Lower lobe of right lung (tissue), 2 donors: Measurements from ENCODE around the gene MRPL20. TPM values are rescaled to one million over a fixed set of nuclear protein-coding genes. Genes with fewer than 3 reads are reported as not detected.
"Not testable (repeated sequence)": the region's sequence is repeated elsewhere in the genome, so short reads cannot be mapped to it uniquely, and the experiment has no call there.

ENCODE experiments used
- ATAC-seq, 2 donors: fragments of 200-7000 bp; cut with Tn5 transposase; one replicate each; pipeline ENCODE4 v1.9.1; 2020 to 2022; ENCODE audit warnings: mild to moderate bottlenecking in 2 of 2, moderate library complexity in 2 of 2
- DNase-seq: peaks from one replicate; pipeline ENCODE4 v3.0.0-alpha.2; 2020
- H3K27ac ChIP-seq: fragments of 200-600 bp; one replicate; pipeline ENCODE4 v1.8.0; 2022
- H3K27me3 ChIP-seq: fragments of 200-600 bp; one replicate; pipeline ENCODE4 v1.8.0; 2022; ENCODE audit warnings: low read depth
- H3K36me3 ChIP-seq: fragments of 200-600 bp; one replicate; pipeline ENCODE4 v1.8.0; 2022; ENCODE audit warnings: mild to moderate bottlenecking
- H3K4me1 ChIP-seq: fragments of 200-600 bp; one replicate; pipeline ENCODE4 v1.8.0; 2022
- H3K4me3 ChIP-seq: fragments of 200-600 bp; one replicate; pipeline ENCODE4 v1.8.0; 2022; ENCODE audit warnings: mild to moderate bottlenecking
- H3K9me3 ChIP-seq: fragments of 200-600 bp; one replicate; pipeline ENCODE4 v1.8.0; 2022
- CTCF ChIP-seq: fragments of 200-600 bp; IDR thresholded peaks from one replicate; pipeline ENCODE4 v1.8.0; 2022; ENCODE audit warnings: antibody characterized with exemption, mild to moderate bottlenecking
- intact Hi-C: fragments of 100-400 bp; cut with DNase I; formaldehyde crosslinking; loops from one replicate; pipeline ENCODE4 v1.11.0; 2022
- total RNA-seq: library from RNA; stranded (reverse); fragmentation: NEBNext Ultra II Directional; extraction: Animal tissue kit (Norgen Biotek cat#: 25700); gene quantifications from one replicate; pipeline ENCODE4 v1.2.1, GENCODE V29; 2021
- donor health status: DM: no; HTN: yes; CAD: no; lungs with severe emphysema.

Gene MRPL20
- total RNA-seq, 1 donor from 2014 or later = 79.8 TPM

- no peak overlapping the region for H3K27ac ChIP-seq
- H3K9me3 ChIP-seq = no peaks in the 10 kb centered on the region
- no peak for ATAC-seq
- intact Hi-C loops = no loop called here
- no peak for DNase-seq
- no peak for TF ChIP-seq CTCF
- H3K4me1 ChIP-seq = peaks cover 45% of the 10 kb centered on the region
- no peaks in the 10 kb centered on the region for H3K27me3 ChIP-seq
- H3K4me3 ChIP-seq = peak overlapping the region; percentile 99
- peaks cover 18% of the 10 kb centered on the region for H3K36me3 ChIP-seq
Measured at GRCh38 chr1:1373051-1373814, 33.9 kb downstream of the MRPL20 start.

GRCh38 chr1:1371746-1372711 lies 35.1 kb downstream of the MRPL20 start:
- Histone ChIP-seq H3K27me3 (no peaks in the 10 kb centered on the region), H3K27ac (peak overlapping the region; percentile 5), H3K36me3 (peaks cover 18% of the 10 kb centered on the region), H3K4me3 (no peak overlapping the region), H3K4me1 (peaks cover 45% of the 10 kb centered on the region), H3K9me3 (no peaks in the 10 kb centered on the region)
- ATAC-seq = peak; percentile 49 to 65
- intact Hi-C loops = no loop called here
- peak; percentile 97 for TF ChIP-seq CTCF
- peak; percentile 81 for DNase-seq

- H3K4me3 ChIP-seq = no peak overlapping the region
- intact Hi-C loops = no loop called here
- peaks cover 13% of the 10 kb centered on the region for H3K36me3 ChIP-seq
- H3K27me3 ChIP-seq = no peaks in the 10 kb centered on the region
- peaks cover 41% of the 10 kb centered on the region for H3K4me1 ChIP-seq
- TF ChIP-seq CTCF = no peak
- H3K27ac ChIP-seq = peak overlapping the region; percentile 5
- DNase-seq = no peak
- no peaks in the 10 kb centered on the region for H3K9me3 ChIP-seq
- no peak for ATAC-seq
Measured at GRCh38 chr1:1371364-1371745, 35.7 kb downstream of the MRPL20 start.

GRCh38 chr1:1370771-1371300 lies 36.3 kb downstream of the MRPL20 start:
- Histone ChIP-seq H3K27me3 (no peaks in the 10 kb centered on the region), H3K36me3 (peaks cover 13% of the 10 kb centered on the region), H3K4me3 (no peak overlapping the region), H3K27ac (no peak overlapping the region), H3K4me1 (peaks cover 36% of the 10 kb centered on the region), H3K9me3 (no peaks in the 10 kb centered on the region)
- TF ChIP-seq CTCF = no peak
- no peak for ATAC-seq
- DNase-seq = no peak
- intact Hi-C loops = no loop called here

GRCh38 chr1:1370094-1370493 lies 37.0 kb downstream of the MRPL20 start:
- H3K27ac ChIP-seq, DNase-seq, intact Hi-C loops: not testable (repeated sequence)

More at GRCh38 chr1:1370094-1370493, 37.0 kb downstream of the MRPL20 start:
- not testable (repeated sequence) for H3K27me3 ChIP-seq, ATAC-seq, H3K4me3 ChIP-seq, H3K9me3 ChIP-seq
- Histone ChIP-seq H3K36me3 (peaks cover 13% of the 10 kb centered on the region), H3K4me1 (peaks cover 34% of the 10 kb centered on the region)
